ENCODE results near the gene TRPV2.

DNA sequence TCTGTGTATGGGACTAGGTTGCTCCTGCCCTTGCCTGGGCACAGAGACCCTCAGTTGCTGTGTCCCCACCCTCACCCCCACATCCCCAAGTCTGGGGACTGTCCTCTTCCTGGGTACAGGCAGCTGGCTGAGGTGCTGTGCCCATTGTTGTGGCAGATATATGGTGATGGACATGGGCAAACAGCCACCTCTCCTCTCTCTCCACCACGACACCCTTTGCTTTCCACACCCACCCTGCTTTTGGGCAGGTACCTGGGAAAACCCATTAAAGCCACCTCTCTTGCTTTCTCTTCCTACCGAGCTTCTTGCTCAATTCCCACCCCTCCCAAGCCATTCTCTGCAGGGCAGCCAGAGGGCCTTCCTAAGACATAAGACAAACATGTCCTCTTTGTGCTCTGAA, 21.7 kb downstream of the TRPV2 start:
- TF ChIP-seq, protein P1, sequence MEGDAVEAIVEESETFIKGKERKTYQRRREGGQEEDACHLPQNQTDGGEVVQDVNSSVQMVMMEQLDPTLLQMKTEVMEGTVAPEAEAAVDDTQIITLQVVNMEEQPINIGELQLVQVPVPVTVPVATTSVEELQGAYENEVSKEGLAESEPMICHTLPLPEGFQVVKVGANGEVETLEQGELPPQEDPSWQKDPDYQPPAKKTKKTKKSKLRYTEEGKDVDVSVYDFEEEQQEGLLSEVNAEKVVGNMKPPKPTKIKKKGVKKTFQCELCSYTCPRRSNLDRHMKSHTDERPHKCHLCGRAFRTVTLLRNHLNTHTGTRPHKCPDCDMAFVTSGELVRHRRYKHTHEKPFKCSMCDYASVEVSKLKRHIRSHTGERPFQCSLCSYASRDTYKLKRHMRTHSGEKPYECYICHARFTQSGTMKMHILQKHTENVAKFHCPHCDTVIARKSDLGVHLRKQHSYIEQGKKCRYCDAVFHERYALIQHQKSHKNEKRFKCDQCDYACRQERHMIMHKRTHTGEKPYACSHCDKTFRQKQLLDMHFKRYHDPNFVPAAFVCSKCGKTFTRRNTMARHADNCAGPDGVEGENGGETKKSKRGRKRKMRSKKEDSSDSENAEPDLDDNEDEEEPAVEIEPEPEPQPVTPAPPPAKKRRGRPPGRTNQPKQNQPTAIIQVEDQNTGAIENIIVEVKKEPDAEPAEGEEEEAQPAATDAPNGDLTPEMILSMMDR (IDR thresholded peaks at IDR 0.05 in 4 of 5, conservative IDR thresholded peaks at IDR 0.05 in 1 of 5) = no peak
- no peak for TF ChIP-seq POLR2A (IDR thresholded peaks at IDR 0.05)
